ENCODE results near the gene FRZB.

The FRZB gene, protein sequence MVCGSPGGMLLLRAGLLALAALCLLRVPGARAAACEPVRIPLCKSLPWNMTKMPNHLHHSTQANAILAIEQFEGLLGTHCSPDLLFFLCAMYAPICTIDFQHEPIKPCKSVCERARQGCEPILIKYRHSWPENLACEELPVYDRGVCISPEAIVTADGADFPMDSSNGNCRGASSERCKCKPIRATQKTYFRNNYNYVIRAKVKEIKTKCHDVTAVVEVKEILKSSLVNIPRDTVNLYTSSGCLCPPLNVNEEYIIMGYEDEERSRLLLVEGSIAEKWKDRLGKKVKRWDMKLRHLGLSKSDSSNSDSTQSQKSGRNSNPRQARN

DNA sequence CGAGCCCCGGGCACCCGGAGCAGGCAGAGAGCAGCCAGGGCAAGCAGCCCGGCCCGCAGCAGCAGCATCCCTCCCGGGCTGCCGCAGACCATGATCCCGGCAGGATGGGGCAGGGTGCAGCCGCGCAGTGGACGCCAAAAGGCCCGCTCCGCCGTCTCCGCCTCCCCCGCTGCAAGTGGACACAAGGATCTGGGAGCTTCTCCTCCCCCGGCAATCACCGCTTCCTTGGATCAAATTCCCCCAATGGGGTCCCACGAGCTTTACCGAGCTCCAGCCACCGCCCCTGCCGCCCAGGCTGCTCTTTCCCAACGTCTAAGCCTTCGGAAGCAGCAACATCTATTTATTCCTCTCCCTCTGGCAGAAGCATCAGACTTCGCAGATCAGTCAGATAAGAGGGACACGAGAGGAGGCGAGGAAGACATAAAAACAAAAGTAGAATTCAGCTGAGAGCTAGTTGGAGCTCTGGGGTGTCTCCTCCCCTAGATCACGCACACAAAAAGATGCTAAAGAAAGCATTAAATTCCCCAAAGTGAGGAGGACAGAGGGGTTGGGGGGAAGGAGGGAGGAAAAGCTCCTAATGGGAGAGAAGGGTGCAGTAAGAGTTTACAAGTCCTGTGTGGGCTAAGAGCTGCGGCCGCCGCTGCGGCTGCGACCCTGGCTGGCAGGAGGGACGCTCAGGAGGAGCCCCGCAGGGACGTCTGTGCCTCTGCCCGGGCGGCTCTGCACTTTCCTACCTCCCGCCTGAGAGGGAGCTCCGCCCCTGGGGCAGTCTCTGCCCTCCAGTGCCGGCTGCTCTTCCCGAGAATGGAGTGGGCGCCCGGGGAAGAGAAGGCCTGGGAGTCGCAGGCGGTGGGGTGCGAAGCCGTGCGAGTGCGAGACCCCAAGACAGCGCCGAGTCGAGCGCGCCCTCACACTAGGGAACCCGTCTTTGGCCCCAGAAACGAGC, at the start of gene FRZB:
Gene FRZB (minus strand): TSS at position 177 of the 946 bp plus-strand sequence. CDS start 85 bp downstream, at position 92.
- DNase-seq (ENCODE audit: low read depth) = peak; percentile 49
- peak within 1 kb of the TSS; percentile 60 for H3K4me3 ChIP-seq (ENCODE audit: low read length)

DNA sequence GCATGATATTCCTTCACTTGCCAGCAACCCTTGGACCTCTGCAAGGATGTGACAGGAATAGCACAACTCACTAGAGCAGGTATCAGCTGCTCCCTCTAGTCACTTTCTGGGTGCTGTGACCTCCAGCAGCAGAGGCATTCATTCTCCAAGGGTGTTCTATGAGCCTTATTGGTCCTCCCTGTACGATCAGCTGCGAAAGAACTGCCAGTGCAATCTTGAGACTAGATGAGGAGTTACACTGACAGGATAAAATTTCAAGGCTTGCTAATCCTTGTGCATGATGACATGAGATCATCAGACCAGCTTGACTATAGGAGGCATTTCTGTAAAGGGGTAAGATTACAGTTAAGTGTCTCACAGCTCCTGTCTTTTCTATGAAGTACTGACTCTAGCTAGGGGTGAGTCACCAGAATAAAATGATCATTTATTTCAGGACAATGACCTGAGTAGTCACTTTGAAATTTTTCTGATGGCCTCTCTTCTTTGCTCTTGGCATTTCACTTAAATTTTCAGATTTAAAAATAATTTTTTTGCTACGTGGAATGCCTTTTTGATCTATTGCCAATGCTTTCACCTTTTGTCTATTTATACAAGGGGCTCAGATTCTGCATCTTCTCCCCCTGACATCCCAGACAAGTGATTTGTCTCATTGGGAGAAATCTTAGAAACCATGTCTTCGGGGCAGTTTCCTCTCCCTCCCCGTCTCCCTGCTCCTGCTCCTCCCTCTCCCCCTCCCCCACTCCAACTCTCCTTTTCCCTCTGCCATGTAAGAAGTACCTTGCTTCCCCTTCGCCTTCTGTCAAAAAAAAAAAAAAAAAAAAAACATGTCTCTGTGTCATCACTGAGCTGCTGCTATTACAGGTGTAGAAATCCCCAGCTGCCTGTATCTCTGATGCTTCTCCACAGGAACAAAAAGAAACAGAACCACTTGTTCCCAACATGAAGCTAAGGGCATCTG, 49.2 kb upstream of the FRZB start:
- DNase-seq (ENCODE audit: low read depth) = peak; percentile 76
- TF ChIP-seq, protein P1, sequence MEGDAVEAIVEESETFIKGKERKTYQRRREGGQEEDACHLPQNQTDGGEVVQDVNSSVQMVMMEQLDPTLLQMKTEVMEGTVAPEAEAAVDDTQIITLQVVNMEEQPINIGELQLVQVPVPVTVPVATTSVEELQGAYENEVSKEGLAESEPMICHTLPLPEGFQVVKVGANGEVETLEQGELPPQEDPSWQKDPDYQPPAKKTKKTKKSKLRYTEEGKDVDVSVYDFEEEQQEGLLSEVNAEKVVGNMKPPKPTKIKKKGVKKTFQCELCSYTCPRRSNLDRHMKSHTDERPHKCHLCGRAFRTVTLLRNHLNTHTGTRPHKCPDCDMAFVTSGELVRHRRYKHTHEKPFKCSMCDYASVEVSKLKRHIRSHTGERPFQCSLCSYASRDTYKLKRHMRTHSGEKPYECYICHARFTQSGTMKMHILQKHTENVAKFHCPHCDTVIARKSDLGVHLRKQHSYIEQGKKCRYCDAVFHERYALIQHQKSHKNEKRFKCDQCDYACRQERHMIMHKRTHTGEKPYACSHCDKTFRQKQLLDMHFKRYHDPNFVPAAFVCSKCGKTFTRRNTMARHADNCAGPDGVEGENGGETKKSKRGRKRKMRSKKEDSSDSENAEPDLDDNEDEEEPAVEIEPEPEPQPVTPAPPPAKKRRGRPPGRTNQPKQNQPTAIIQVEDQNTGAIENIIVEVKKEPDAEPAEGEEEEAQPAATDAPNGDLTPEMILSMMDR (conservative IDR thresholded peaks at IDR 0.05; ENCODE audit: low read length) = no peak
- H3K4me3 ChIP-seq (ENCODE audit: low read length) = no peak overlapping the region

More for the DNA sequence above, at the start of gene FRZB:
- TF ChIP-seq, protein P1 (conservative IDR thresholded peaks at IDR 0.05; ENCODE audit: low read length) = no peak

DNA sequence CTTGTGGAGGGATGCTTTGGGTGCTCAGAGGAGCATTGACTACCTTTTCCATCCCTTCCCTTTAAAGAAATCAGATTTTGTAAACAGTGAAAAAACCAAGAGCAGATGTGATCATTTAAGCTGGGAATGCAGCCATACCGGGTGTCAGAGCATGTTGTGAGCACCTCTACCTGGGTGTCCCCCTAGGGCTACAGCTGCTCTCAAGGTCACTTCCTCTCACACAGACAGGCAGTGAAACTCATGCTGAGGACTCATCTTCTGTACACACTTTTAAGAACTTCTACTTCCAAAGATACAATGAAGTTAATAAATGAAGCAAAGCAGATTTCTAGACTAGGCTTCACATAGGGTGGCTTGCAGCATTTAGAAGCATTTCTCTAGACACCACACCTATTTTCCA, 48.4 kb upstream of the FRZB start:
- no peak overlapping the region for H3K4me3 ChIP-seq (ENCODE audit: low read length)
- TF ChIP-seq, protein P1 (conservative IDR thresholded peaks at IDR 0.05; ENCODE audit: low read length) = no peak
- DNase-seq (ENCODE audit: low read depth) = no peak

DNA sequence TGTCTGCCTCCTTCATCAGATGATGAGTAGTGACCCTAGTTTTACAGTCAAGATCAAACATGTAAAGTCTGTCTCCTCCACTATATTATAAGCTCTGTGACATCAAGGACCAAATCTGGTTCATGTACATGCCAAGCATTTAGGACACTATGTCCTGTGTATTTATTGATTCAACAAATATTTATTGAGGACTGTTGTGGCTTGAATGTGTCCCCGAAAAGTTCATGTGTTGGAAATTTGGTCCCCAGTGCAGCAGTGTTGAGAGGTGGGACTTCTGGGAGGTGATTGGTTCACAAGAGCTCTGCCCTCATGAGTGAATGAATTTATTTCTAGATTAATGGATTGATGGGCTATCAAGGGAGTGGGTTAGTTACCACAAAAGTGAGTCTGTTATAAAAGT, 46.6 kb upstream of the FRZB start:
- TF ChIP-seq, protein P1 (conservative IDR thresholded peaks at IDR 0.05; ENCODE audit: low read length) = no peak
- H3K4me3 ChIP-seq (ENCODE audit: low read length) = no peak overlapping the region
- DNase-seq (ENCODE audit: low read depth) = no peak

DNA sequence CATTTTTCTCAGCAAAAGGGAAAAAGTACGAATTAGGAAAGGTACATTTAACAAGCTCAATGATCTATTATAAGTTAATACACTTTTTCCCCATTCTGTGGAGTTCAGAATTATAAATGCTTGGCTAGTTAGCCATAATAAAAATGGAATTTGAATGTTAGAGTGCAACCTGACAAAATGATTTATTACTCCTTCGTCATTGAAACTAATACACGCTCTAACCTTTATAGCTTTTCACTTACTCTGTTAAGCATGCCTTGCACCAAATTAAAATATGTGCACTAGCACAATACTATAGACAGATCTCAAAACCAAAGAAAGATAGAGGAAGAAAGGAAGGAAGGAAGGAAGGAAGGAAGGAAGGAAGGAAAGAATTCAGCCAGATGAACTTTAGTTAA, 46.1 kb upstream of the FRZB start:
- TF ChIP-seq, protein P1 (conservative IDR thresholded peaks at IDR 0.05; ENCODE audit: low read length) = no peak
- DNase-seq (ENCODE audit: low read depth) = no peak
- H3K4me3 ChIP-seq (ENCODE audit: low read length) = no peak overlapping the region

DNA sequence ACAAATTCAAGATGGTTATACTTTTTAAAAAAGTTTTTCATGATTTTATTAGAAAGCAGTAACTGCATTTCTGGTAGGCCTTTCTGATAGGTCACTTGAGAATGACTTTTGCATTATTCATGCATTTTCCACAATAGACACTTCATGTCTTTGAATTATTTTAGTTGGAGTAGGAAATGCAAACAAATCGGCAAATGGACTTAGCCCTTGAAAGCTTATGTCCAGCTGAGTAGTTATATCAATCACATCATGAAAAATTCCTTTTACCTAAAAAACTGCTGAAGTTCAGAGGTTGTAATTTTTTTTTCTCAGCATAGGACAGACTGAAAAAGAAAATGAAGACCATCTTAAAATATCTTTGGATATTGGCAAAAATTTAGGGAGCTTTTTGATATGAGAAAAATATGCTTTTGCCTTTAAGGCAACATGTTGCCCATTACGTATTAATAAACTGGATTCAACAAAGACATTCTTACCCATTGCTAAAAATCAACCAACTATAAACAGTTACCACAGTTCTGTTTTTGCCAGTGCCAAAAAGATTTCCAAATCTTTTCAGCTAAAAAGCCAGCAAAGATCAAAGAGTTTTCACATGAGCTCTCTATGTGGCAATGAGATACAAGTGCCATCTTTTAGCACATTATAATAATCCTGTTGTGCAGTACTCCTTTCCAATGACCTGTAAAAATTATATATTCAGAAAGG, 45.5 kb upstream of the FRZB start:
- no peak for DNase-seq (ENCODE audit: low read depth)
- H3K4me3 ChIP-seq (ENCODE audit: low read length) = no peak overlapping the region
- TF ChIP-seq, protein P1 (conservative IDR thresholded peaks at IDR 0.05; ENCODE audit: low read length) = no peak
